K562 (cell line): Measurements from ENCODE around the gene EXOC2.

ENCODE experiments used
- HDAC1 ChIP-seq, 2 experiments: fragments of 450-650 bp; IDR thresholded peaks; 2 replicates each; pipeline ENCODE4 v1.6.1; 2016 to 2017; ENCODE audit warnings: inconsistent platforms in 1 of 2, mild to moderate bottlenecking in 1 of 2, moderate library complexity in 1 of 2
- JUND ChIP-seq, 2 experiments: IDR thresholded peaks; 2 replicates in 1 of 2; 3 replicates in 1 of 2; pipeline ENCODE4 v1.6.1; 2011; ENCODE audit warnings: borderline replicate concordance in 2 of 2, low read depth in 2 of 2, low read length in 2 of 2, improper control_type of control experiment in 1 of 2, missing biosample characterization in 1 of 2, missing genetic modification characterization in 1 of 2, missing genetic modification reagents in 1 of 2
- NELFE ChIP-seq: IDR thresholded peaks from 2 replicates; pipeline ENCODE4 v1.6.1; 2011; ENCODE audit warnings: mild to moderate bottlenecking; ENCODE audit not compliant: insufficient read depth, insufficient read length
- NFYB ChIP-seq: IDR thresholded peaks from 2 replicates; pipeline ENCODE4 v1.6.1; 2011; ENCODE audit warnings: mild to moderate bottlenecking, moderate library complexity; ENCODE audit not compliant: insufficient read length; ENCODE audit errors: extremely low read depth
- NRF1 ChIP-seq, 2 experiments: fragments of 450-650 bp; IDR thresholded peaks in 1 of 2; conservative IDR thresholded peaks in 1 of 2; 2 replicates each; pipeline ENCODE4 v1.6.1; 2014; ENCODE audit warnings: mild to moderate bottlenecking in 2 of 2
- ZNF324 ChIP-seq: fragments of 250-450 bp; sonication (Bioruptor Pico); IDR thresholded peaks from 2 replicates; pipeline ENCODE4 v1.4.0; 2020; ENCODE audit warnings: mild to moderate bottlenecking
- TF ChIP-seq, protein P1 (sequence below), 3 experiments: IDR thresholded peaks in 2 of 3; conservative IDR thresholded peaks in 1 of 3; 2 replicates each; pipeline ENCODE4 v1.5.1; 2011 to 2012; ENCODE audit warnings: low read length in 3 of 3, mild to moderate bottlenecking in 3 of 3, control low read depth in 2 of 3, improper control_type of control experiment in 1 of 3, inconsistent platforms in 1 of 3, low read depth in 1 of 3, mixed read lengths in 1 of 3, moderate library complexity in 1 of 3; ENCODE audit not compliant: insufficient read depth in 2 of 3
- TF ChIP-seq, protein P2 (sequence below): fragments of 450-650 bp; IDR thresholded peaks from 2 replicates; pipeline ENCODE4 v1.6.1; 2016

GRCh38 chr6:513058-513457 is 179.9 kb downstream of the EXOC2 start:
- TF ChIP-seq, protein P1, sequence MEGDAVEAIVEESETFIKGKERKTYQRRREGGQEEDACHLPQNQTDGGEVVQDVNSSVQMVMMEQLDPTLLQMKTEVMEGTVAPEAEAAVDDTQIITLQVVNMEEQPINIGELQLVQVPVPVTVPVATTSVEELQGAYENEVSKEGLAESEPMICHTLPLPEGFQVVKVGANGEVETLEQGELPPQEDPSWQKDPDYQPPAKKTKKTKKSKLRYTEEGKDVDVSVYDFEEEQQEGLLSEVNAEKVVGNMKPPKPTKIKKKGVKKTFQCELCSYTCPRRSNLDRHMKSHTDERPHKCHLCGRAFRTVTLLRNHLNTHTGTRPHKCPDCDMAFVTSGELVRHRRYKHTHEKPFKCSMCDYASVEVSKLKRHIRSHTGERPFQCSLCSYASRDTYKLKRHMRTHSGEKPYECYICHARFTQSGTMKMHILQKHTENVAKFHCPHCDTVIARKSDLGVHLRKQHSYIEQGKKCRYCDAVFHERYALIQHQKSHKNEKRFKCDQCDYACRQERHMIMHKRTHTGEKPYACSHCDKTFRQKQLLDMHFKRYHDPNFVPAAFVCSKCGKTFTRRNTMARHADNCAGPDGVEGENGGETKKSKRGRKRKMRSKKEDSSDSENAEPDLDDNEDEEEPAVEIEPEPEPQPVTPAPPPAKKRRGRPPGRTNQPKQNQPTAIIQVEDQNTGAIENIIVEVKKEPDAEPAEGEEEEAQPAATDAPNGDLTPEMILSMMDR (IDR thresholded peaks at IDR 0.05 in 2 of 3, conservative IDR thresholded peaks at IDR 0.05 in 1 of 3; ENCODE audit: insufficient read depth in 2 of 3, low read depth in 1 of 3, low read length in 3 of 3) = no peak
- no peak for TF ChIP-seq HDAC1 (IDR thresholded peaks at IDR 0.05)
- TF ChIP-seq, protein P2, sequence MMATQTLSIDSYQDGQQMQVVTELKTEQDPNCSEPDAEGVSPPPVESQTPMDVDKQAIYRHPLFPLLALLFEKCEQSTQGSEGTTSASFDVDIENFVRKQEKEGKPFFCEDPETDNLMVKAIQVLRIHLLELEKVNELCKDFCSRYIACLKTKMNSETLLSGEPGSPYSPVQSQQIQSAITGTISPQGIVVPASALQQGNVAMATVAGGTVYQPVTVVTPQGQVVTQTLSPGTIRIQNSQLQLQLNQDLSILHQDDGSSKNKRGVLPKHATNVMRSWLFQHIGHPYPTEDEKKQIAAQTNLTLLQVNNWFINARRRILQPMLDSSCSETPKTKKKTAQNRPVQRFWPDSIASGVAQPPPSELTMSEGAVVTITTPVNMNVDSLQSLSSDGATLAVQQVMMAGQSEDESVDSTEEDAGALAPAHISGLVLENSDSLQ = no peak
- no peak for TF ChIP-seq JUND (IDR thresholded peaks at IDR 0.05; ENCODE audit: borderline replicate concordance, low read depth, low read length)
- TF ChIP-seq JUND (tag; IDR thresholded peaks at IDR 0.05; ENCODE audit: borderline replicate concordance, low read depth, low read length) = no peak
- TF ChIP-seq NELFE = no peak
- TF ChIP-seq NRF1 (conservative IDR thresholded peaks at IDR 0.05 in 1 of 2, IDR thresholded peaks at IDR 0.05 in 1 of 2) = no peak
- no peak for TF ChIP-seq NFYB
- no peak for TF ChIP-seq ZNF324 (CRISPR knock-in tag)
